SJSA1 (cell line): ENCODE measurements around the gene UVRAG. TPM values are rescaled to one million over a fixed set of nuclear protein-coding genes. Genes with fewer than 3 reads are reported as not detected.

Experiments used
- DNase-seq, 2 experiments: peaks; one replicate each; pipeline ENCODE4 v3.0.0-alpha.2; 2015 to 2020; ENCODE audit warnings: low spot score in 2 of 2, low read depth in 1 of 2
- H3K27ac ChIP-seq: fragments of 250-450 bp; sonication (Bioruptor Pico); 2 replicates; pipeline ENCODE4 v1.5.1; 2020; ENCODE audit warnings: mild to moderate bottlenecking, moderate library complexity
- H3K27me3 ChIP-seq: fragments of 250-450 bp; sonication (Bioruptor Pico); replicated peaks from 2 replicates; pipeline ENCODE4 v1.5.1; 2020; ENCODE audit warnings: mild to moderate bottlenecking, moderate library complexity
- H3K36me3 ChIP-seq: fragments of 250-450 bp; sonication (Bioruptor Pico); 2 replicates; pipeline ENCODE4 v1.5.1; 2020; ENCODE audit warnings: mild to moderate bottlenecking
- H3K4me1 ChIP-seq: fragments of 250-450 bp; sonication (Bioruptor Pico); replicated peaks from 2 replicates; pipeline ENCODE4 v1.6.1; 2021; ENCODE audit warnings: mild to moderate bottlenecking
- H3K4me3 ChIP-seq: fragments of 250-450 bp; sonication (Bioruptor Pico); 2 replicates; pipeline ENCODE4 v1.5.1; 2020; ENCODE audit warnings: mild to moderate bottlenecking
- H3K9me3 ChIP-seq: fragments of 250-450 bp; sonication (Bioruptor Pico); replicated peaks from 2 replicates; pipeline ENCODE4 v1.5.1; 2020; ENCODE audit warnings: mild to moderate bottlenecking
- total RNA-seq: library from RNA; depleted of rRNA; stranded (reverse); fragments of >200 nt; shearing (Covaris generic); gene quantifications from 2 replicates; pipeline ENCODE4 v1.2.3, GENCODE V29; 2014

Gene UVRAG
- total RNA-seq, 1 experiment from 2014 or later: 7.7 TPM

GRCh38 chr11:76164861-76165751 lies 350.1 kb downstream of the UVRAG start:
- H3K27ac ChIP-seq: no peak overlapping the region
- no peaks in the 10 kb centered on the region for H3K36me3 ChIP-seq
- no peak for DNase-seq
- H3K9me3 ChIP-seq: no peaks in the 10 kb centered on the region
- H3K27me3 ChIP-seq: no peaks in the 10 kb centered on the region
- H3K4me1 ChIP-seq: no peaks in the 10 kb centered on the region
- no peak overlapping the region for H3K4me3 ChIP-seq

GRCh38 chr11:76166314-76166713 lies 351.3 kb downstream of the UVRAG start:
- Histone ChIP-seq H3K27me3 (no peaks in the 10 kb centered on the region), H3K4me3 (no peak overlapping the region), H3K36me3 (no peaks in the 10 kb centered on the region), H3K9me3 (no peaks in the 10 kb centered on the region), H3K4me1 (no peaks in the 10 kb centered on the region), H3K27ac (no peak overlapping the region)
- no peak for DNase-seq

GRCh38 chr11:76167590-76167989 lies 352.6 kb downstream of the UVRAG start:
- H3K36me3 ChIP-seq: no peaks in the 10 kb centered on the region
- H3K27me3 ChIP-seq: no peaks in the 10 kb centered on the region
- no peaks in the 10 kb centered on the region for H3K9me3 ChIP-seq
- no peak overlapping the region for H3K4me3 ChIP-seq
- H3K4me1 ChIP-seq: no peaks in the 10 kb centered on the region
- DNase-seq: no peak
- H3K27ac ChIP-seq: no peak overlapping the region

DNA sequence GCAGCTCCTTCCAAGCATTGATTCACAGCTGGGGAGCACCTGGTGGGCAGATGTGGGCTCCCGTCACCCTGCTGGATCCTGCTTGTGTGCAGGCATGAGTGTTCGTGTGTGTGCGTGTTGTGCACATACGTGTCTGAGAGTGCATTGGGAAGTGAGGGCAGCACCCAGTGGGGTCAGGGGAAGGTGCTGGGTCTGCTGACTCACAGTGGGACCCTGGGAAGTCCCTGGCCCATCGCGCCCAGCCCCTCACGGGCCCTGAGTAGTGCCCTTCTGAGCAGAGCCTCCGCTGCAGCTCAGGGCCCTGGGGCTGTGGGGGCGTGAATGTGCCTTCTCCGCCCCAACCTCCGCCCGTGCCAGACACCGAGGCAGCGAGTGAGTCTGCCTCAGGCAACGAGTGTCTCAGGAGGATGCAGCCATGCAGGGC lies 354.5 kb downstream of the UVRAG start:
- no peak overlapping the region for H3K27ac ChIP-seq
- H3K9me3 ChIP-seq: no peaks in the 10 kb centered on the region
- H3K27me3 ChIP-seq: no peaks in the 10 kb centered on the region
- H3K4me3 ChIP-seq: no peak overlapping the region
- DNase-seq: no peak
- no peaks in the 10 kb centered on the region for H3K4me1 ChIP-seq
- H3K36me3 ChIP-seq: no peaks in the 10 kb centered on the region

DNA sequence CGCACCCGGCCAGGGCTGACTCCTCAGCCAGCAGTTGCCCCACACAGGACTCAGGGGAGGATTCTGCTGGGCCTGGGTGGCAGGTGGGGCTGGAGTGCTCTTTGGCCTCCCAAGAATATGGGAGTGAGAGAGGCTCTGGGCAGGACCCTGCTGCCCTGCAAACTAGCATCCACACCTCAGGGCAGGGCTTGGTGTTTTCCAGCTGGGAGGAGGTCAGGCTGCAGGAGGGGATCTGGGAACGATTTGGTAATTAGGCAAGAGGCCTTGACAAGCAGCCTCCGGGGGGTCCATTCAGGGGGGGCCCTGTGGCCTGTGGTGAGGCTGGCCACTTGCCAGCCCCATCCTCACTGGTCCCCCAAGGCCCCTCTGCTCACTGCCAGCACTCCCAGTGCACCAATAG lies 355.5 kb downstream of the UVRAG start:
- DNase-seq: no peak
- Histone ChIP-seq H3K36me3 (no peaks in the 10 kb centered on the region), H3K27me3 (no peaks in the 10 kb centered on the region), H3K27ac (no peak overlapping the region), H3K4me1 (no peaks in the 10 kb centered on the region), H3K9me3 (no peaks in the 10 kb centered on the region), H3K4me3 (no peak overlapping the region)

DNA sequence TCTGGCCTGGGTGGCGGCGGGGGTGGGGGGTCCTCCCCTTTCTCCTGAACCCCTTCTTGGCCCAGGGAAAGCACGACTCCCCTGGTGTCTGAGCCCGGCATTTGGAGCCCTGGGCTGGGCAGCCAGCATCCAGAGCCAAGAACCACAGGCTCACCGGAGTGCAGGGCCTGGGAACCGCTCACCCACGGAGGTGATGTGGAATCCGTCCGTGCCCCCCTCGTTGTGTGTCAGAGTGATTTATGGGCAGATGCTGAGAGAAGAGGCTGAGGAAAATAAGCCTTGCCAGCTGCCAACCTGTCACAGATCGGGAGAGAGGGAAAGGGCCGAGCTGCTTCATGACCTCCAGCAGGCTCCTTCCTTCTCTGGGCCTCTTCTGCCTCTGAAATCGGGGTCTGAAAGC lies 357.6 kb downstream of the UVRAG start:
- no peaks in the 10 kb centered on the region for H3K27me3 ChIP-seq
- no peaks in the 10 kb centered on the region for H3K36me3 ChIP-seq
- H3K27ac ChIP-seq: no peak overlapping the region
- H3K9me3 ChIP-seq: no peaks in the 10 kb centered on the region
- H3K4me3 ChIP-seq: no peak overlapping the region
- H3K4me1 ChIP-seq: no peaks in the 10 kb centered on the region
- DNase-seq: no peak

DNA sequence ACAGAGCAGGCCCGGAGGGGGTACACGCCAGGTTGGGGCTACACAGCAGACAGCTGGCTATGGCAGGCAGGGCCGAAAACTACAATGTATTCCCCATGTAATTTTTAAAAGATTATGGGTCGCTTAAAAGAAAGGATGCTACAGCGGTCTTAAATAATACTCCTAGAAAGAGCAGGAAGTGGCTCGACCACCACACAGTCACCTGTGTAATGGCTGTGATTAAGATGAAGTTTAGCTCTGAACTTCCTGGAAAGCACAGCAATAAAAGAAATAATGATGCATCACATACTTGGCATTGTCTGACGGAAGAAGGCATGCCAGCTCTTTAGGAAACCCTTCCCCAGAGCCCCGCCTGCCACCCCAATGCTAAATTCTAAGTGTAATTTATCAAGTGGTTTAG lies 358.7 kb downstream of the UVRAG start:
- no peak for DNase-seq

GRCh38 chr11:76174330-76174729 lies 359.3 kb downstream of the UVRAG start:
- DNase-seq: no peak
- Histone ChIP-seq H3K36me3 (no peaks in the 10 kb centered on the region), H3K27ac (no peak overlapping the region), H3K4me3 (no peak overlapping the region), H3K27me3 (no peaks in the 10 kb centered on the region), H3K4me1 (no peaks in the 10 kb centered on the region), H3K9me3 (no peaks in the 10 kb centered on the region)

More for the DNA sequence above, 358.7 kb downstream of the UVRAG start:
- Histone ChIP-seq H3K36me3 (no peaks in the 10 kb centered on the region), H3K27ac (no peak overlapping the region), H3K9me3 (no peaks in the 10 kb centered on the region), H3K27me3 (no peaks in the 10 kb centered on the region), H3K4me1 (no peaks in the 10 kb centered on the region), H3K4me3 (no peak overlapping the region)

GRCh38 chr11:76175783-76176182 lies 360.8 kb downstream of the UVRAG start:
- H3K27me3 ChIP-seq: no peaks in the 10 kb centered on the region
- H3K4me3 ChIP-seq: no peak overlapping the region
- no peaks in the 10 kb centered on the region for H3K9me3 ChIP-seq
- H3K36me3 ChIP-seq: no peaks in the 10 kb centered on the region
- H3K4me1 ChIP-seq: no peaks in the 10 kb centered on the region
- H3K27ac ChIP-seq: no peak overlapping the region
- DNase-seq: no peak

GRCh38 chr11:76176463-76176862 lies 361.5 kb downstream of the UVRAG start:
- no peaks in the 10 kb centered on the region for H3K36me3 ChIP-seq
- no peaks in the 10 kb centered on the region for H3K4me1 ChIP-seq
- H3K9me3 ChIP-seq: no peaks in the 10 kb centered on the region
- no peak for DNase-seq
- H3K27ac ChIP-seq: no peak overlapping the region
- no peaks in the 10 kb centered on the region for H3K27me3 ChIP-seq
- no peak overlapping the region for H3K4me3 ChIP-seq

DNA sequence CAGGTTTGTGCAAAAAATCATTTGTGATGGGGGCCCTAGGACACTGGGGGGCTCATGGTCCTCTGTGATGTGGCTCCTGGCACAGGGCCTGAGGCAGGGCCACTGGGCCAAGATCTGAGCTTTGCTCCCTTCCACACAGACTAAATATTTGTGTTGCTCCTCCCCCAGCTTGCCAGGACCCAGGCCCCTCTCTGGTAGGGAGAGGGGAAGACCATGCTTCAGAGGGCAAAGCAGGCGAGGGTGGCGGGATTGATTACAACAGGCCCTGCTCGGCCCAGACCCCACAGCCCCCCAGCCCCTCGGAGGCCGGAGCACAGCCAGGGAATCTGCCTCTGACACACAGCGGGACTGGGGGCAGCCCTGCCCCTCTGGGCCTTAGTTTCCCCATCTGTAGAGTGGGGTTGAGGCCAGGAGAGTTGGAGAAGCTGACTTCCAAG lies 362.3 kb downstream of the UVRAG start:
- no peaks in the 10 kb centered on the region for H3K9me3 ChIP-seq
- DNase-seq: no peak
- no peaks in the 10 kb centered on the region for H3K4me1 ChIP-seq

DNA sequence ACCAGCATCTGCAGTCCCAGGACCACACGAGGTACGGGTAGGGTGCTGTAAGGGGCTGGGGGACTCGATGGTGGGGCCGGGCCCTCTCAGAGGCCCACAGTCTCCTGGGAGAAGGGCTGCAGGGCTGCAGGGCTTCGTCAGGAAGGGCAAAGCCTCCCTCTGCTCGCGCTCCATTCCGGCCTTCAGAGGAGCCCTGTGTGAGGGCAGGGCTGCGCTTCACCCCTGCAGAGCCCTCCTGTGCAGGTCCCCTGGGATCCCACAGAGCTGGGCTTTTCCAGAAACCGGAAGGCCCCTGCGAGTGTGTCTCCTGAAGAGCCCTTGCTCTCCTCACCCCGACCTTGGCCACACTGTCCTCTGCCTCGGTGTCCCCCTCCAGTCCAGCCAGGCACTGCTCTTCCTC lies 364.1 kb downstream of the UVRAG start:
- no peak for DNase-seq
- Histone ChIP-seq H3K4me3 (no peak overlapping the region), H3K4me1 (no peaks in the 10 kb centered on the region), H3K27ac (no peak overlapping the region), H3K27me3 (no peaks in the 10 kb centered on the region), H3K9me3 (no peaks in the 10 kb centered on the region), H3K36me3 (no peaks in the 10 kb centered on the region)

More for the DNA sequence above, 362.3 kb downstream of the UVRAG start:
- Histone ChIP-seq H3K27ac (no peak overlapping the region), H3K27me3 (no peaks in the 10 kb centered on the region), H3K36me3 (no peaks in the 10 kb centered on the region), H3K4me3 (no peak overlapping the region)

- H3K27me3 ChIP-seq: no peaks in the 10 kb centered on the region
- H3K4me3 ChIP-seq: no peak overlapping the region
- DNase-seq: no peak
- no peak overlapping the region for H3K27ac ChIP-seq
- H3K9me3 ChIP-seq: no peaks in the 10 kb centered on the region
- H3K36me3 ChIP-seq: no peaks in the 10 kb centered on the region
- H3K4me1 ChIP-seq: no peaks in the 10 kb centered on the region
These were observed 366.4 kb downstream of the UVRAG start for GRCh38 chr11:76181371-76181770.

- Histone ChIP-seq H3K27me3 (no peaks in the 10 kb centered on the region), H3K9me3 (no peaks in the 10 kb centered on the region), H3K27ac (no peak overlapping the region), H3K4me1 (no peaks in the 10 kb centered on the region), H3K36me3 (no peaks in the 10 kb centered on the region), H3K4me3 (no peak overlapping the region)
- DNase-seq: no peak
These were observed 369.6 kb downstream of the UVRAG start for GRCh38 chr11:76184551-76184993.
